ENCODE results near the gene RAD23A. TPM values are rescaled to one million over a fixed set of nuclear protein-coding genes. Genes with fewer than 3 reads are reported as not detected.
A peak's percentile ranks its signal among the peaks of the same experiment; 100 is the strongest.
"Not testable (repeated sequence)": the region's sequence is repeated elsewhere in the genome, so short reads cannot be mapped to it uniquely, and the experiment has no call there.

RAD23A gene
- total RNA-seq, 2 experiments from 2014 or later: 90.0 to 92.7 TPM

DNA sequence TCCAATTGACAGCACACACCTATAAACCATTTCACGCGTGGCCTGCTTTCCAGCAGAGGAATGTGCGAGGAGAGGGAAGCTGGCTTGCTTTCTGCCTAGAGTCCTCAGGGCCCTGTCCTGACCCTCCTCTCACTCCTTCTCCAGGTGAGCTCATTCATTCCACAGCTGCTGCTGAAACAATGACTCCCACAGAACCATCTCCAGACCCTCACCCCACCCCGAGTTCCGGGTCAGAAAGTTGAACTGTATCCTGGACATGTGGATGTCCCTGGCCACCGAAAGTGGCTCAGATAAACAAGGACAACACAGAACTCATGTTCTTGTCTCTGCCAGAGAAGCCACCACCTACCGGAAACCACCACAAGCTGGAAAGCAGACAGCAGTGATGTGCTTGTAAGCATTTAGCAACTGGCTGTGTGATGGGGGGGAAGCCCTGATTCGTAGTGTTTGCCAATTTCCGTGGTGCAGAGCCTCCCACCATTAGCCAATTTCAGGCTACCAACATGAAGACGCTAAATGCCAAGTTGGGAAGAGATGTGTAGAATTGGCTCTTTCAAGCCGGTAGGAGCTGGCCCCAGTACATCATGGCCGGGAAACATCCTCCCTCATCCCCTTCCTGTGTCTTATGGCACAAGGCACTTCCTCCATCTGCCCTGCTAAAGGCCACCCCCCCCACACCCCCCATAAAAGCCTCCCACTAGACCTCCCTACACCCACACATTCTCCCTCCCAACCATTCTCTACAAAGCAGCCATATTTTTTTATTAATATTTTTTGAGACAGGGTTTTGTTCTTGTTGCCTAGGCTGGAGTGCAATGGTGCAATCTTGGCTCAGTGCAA, 31.6 kb upstream of the RAD23A start:
- Mint-ChIP-seq H3K9me3 (no peaks in the 10 kb centered on the region), H3K4me1 (ENCODE audit: low read depth) (peaks cover 31% of the 10 kb centered on the region), H3K27me3 (no peaks in the 10 kb centered on the region), H3K4me3 (peak overlapping the region; percentile 72), H3K27ac (peak overlapping the region; percentile 91), H3K36me3 (ENCODE audit: low read depth) (peaks cover 2% of the 10 kb centered on the region)
- TF ChIP-seq, protein P1, sequence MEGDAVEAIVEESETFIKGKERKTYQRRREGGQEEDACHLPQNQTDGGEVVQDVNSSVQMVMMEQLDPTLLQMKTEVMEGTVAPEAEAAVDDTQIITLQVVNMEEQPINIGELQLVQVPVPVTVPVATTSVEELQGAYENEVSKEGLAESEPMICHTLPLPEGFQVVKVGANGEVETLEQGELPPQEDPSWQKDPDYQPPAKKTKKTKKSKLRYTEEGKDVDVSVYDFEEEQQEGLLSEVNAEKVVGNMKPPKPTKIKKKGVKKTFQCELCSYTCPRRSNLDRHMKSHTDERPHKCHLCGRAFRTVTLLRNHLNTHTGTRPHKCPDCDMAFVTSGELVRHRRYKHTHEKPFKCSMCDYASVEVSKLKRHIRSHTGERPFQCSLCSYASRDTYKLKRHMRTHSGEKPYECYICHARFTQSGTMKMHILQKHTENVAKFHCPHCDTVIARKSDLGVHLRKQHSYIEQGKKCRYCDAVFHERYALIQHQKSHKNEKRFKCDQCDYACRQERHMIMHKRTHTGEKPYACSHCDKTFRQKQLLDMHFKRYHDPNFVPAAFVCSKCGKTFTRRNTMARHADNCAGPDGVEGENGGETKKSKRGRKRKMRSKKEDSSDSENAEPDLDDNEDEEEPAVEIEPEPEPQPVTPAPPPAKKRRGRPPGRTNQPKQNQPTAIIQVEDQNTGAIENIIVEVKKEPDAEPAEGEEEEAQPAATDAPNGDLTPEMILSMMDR (IDR thresholded peaks at IDR 0.05): no peak
- H3K4me1 ChIP-seq (ENCODE audit: insufficient read depth, low read length): peaks cover 33% of the 10 kb centered on the region
- peak overlapping the region; percentile 28 to 55 for H3K27ac ChIP-seq (ENCODE audit: low read depth in 1 of 2, low read length in 2 of 2)
- ChIA-PET POLR2A (interaction anchor here (0.6 to 4.8 kb wide), 8 partner anchors 10 to 1075 kb away, joined by 3 to 47 read pairs (median 10); partner anchors contain the start of genes CALR, FARSA and GCDH), CTCF (interaction anchor here (0.9 to 1.7 kb wide), 3 partner anchors 23 to 51 kb away, joined by 4 to 5 read pairs (median 4); partner anchors contain the start of gene GCDH)
- DNase-seq (peak; percentile 41 to 80 (median 60)), ATAC-seq (ENCODE audit: poor library complexity) (peak; percentile 93)
- H3K9me3 ChIP-seq (ENCODE audit: control insufficient read depth in 1 of 2, insufficient read depth in 1 of 2, low read length in 2 of 2): no peaks in the 10 kb centered on the region
- no peaks in the 10 kb centered on the region for H3K36me3 ChIP-seq (ENCODE audit: insufficient read depth, low read length)
- peak overlapping the region; percentile 24 for H3K4me3 ChIP-seq (ENCODE audit: low read length)
- intact Hi-C loops (cut with DNase I, micrococcal nuclease): loop anchor here (1.0 to 2.0 kb wide), 2 partner anchors 21 to 24 kb away; no protein-coding TSS in a partner anchor
- no peaks in the 10 kb centered on the region for H3K27me3 ChIP-seq (ENCODE audit: control insufficient read depth in 1 of 2, insufficient read depth in 2 of 2, low read length in 2 of 2)

DNA sequence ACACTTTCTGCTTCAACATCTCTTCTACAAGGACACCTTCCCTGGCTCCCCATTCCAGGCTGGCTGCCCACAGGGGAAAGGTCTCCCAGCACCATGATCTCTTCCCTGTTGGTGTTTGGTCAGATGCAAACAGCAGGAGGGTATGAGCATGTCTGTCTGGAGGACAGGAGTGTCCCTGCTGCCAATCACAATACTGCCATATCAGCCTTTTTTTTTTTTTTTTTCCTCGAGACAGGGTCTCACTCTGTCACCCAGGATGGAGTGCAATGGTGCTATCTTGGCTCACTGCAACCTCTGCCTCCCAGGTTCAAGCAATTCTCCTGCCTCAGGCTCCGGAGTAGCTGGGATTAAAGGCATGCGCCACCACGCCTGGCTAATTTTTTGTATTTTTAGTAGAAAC, 29.8 kb upstream of the RAD23A start:
- Mint-ChIP-seq H3K4me1 (ENCODE audit: low read depth) (peaks cover 34% of the 10 kb centered on the region), H3K27ac (peak overlapping the region; percentile 91)
- H3K9me3 ChIP-seq (ENCODE audit: control insufficient read depth in 1 of 2, insufficient read depth in 1 of 2, low read length in 2 of 2); H3K4me3 Mint-ChIP-seq; H3K36me3 ChIP-seq (ENCODE audit: insufficient read depth, low read length); H3K27ac ChIP-seq (ENCODE audit: low read depth in 1 of 2, low read length in 2 of 2); H3K27me3 Mint-ChIP-seq; H3K4me3 ChIP-seq (ENCODE audit: low read length); H3K36me3 Mint-ChIP-seq (ENCODE audit: low read depth); H3K27me3 ChIP-seq (ENCODE audit: control insufficient read depth in 1 of 2, insufficient read depth in 2 of 2, low read length in 2 of 2); ATAC-seq (ENCODE audit: poor library complexity); H3K9me3 Mint-ChIP-seq; intact Hi-C loops (cut with DNase I, micrococcal nuclease); DNase-seq: not testable (repeated sequence)
- ChIA-PET POLR2A (interaction anchor here (4.0 to 4.8 kb wide), 2 partner anchors 23 to 25 kb away, joined by 24 to 47 read pairs; partner anchors contain the start of genes CALR and GCDH), CTCF (interaction anchor here (1.4 kb wide), 1 partner anchor 50 kb away, joined by 3 read pairs; no protein-coding TSS in a partner anchor)
- peaks cover 40% of the 10 kb centered on the region for H3K4me1 ChIP-seq (ENCODE audit: insufficient read depth, low read length)

DNA sequence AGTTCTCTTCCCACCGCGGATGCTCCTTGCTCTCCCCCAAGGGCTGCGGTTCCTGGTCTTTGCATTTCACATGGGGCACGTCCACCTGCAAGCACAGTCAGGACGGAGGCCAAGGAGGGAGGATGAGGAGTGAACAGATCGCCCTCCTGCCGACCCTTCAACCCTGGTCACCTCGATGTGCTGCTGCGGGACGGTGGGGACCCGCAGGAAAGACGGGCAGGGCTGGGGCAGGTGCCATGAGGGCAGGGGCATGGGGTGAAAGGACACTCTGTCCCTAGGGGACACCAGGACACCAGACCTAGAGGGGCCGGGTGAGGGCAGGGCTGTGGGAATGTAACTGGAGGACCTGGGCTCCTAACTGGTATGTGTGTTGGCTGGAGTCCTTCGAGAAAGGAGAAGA, 27.4 kb upstream of the RAD23A start:
- no peaks in the 10 kb centered on the region for H3K9me3 Mint-ChIP-seq
- peaks cover 35% of the 10 kb centered on the region for H3K4me1 ChIP-seq (ENCODE audit: insufficient read depth, low read length)
- no peaks in the 10 kb centered on the region for H3K9me3 ChIP-seq (ENCODE audit: control insufficient read depth in 1 of 2, insufficient read depth in 1 of 2, low read length in 2 of 2)
- TF ChIP-seq, protein P1 (IDR thresholded peaks at IDR 0.05): no peak
- no peak overlapping the region for H3K27ac ChIP-seq (ENCODE audit: low read depth in 1 of 2, low read length in 2 of 2)
- ATAC-seq (ENCODE audit: poor library complexity): no peak
- intact Hi-C loops (cut with DNase I, micrococcal nuclease): no loop called here
- H3K27me3 Mint-ChIP-seq: no peaks in the 10 kb centered on the region
- CTCF ChIA-PET: interaction anchor here (1.6 kb wide), 1 partner anchor 47 kb away, joined by 6 read pairs; no protein-coding TSS in a partner anchor
- POLR2A ChIA-PET: interaction anchor here (0.7 kb wide), 1 partner anchor 1536 kb away, joined by 3 read pairs; no protein-coding TSS in a partner anchor
- H3K27me3 ChIP-seq (ENCODE audit: control insufficient read depth in 1 of 2, insufficient read depth in 2 of 2, low read length in 2 of 2): no peaks in the 10 kb centered on the region
- H3K36me3 Mint-ChIP-seq (ENCODE audit: low read depth): peaks cover 18% of the 10 kb centered on the region
- DNase-seq: peak in 1 of 14 experiments; percentile 39
- H3K27ac Mint-ChIP-seq: peak overlapping the region; percentile 90
- peaks cover 11% of the 10 kb centered on the region for H3K36me3 ChIP-seq (ENCODE audit: insufficient read depth, low read length)
- peaks cover 31% of the 10 kb centered on the region for H3K4me1 Mint-ChIP-seq (ENCODE audit: low read depth)
- no peak overlapping the region for H3K4me3 ChIP-seq (ENCODE audit: low read length)
- H3K4me3 Mint-ChIP-seq: peak overlapping the region; percentile 51

Measured in CD4-positive, alpha-beta T cell (primary cell).